IMR-90 (cell line): ENCODE measurements around the gene APOB. TPM values are rescaled to one million over a fixed set of nuclear protein-coding genes. Genes with fewer than 3 reads are reported as not detected.

Experiments used
- ATAC-seq: fragments of 200-7000 bp; cut with Tn5 transposase; 2 replicates; pipeline ENCODE4 v1.9.1; 2020; ENCODE audit warnings: low read depth, mild to moderate bottlenecking, moderate library complexity
- BruUV-seq: library from RNA; stranded (reverse); fragments of 400-500 nt; replicated peaks from 2 replicates; lab custom pipeline; 2021; lab: Mats Ljungman, UMichigan
- CTCF ChIA-PET: fragments of 300-600 bp; formaldehyde crosslinking; extraction: SDS; loops from one replicate; lab custom pipeline; 2021; ENCODE audit warnings: antibody characterized with exemption; lab: Yijun Ruan, JAX
- POLR2A ChIA-PET: fragments of 300-600 bp; sonication (Branson Sonifier 250); formaldehyde crosslinking; loops from one replicate; lab custom pipeline; 2022; ENCODE audit warnings: antibody characterized with exemption; ENCODE audit not compliant: unreplicated experiment; lab: Charles Lee
- DNase-seq: peaks from one replicate; pipeline ENCODE4 v3.0.0; 2013
- H2AFZ ChIP-seq: replicated peaks from 2 replicates; pipeline ENCODE3; 2013; ENCODE audit warnings: low read length, mild to moderate bottlenecking; ENCODE audit not compliant: poor library complexity
- H2AK5ac ChIP-seq: 2 replicates; pipeline ENCODE4 v1.6.1; 2013; ENCODE audit warnings: low read depth, low read length, inconsistent platforms
- H2AK9ac ChIP-seq: replicated peaks from 2 replicates; pipeline ENCODE3; 2013; ENCODE audit warnings: mild to moderate bottlenecking, low read depth, low read length, moderate library complexity; ENCODE audit not compliant: poor library complexity
- H2BK120ac ChIP-seq: 2 replicates; pipeline ENCODE4 v1.6.1; 2013; ENCODE audit warnings: low read depth, low read length, inconsistent platforms
- H2BK15ac ChIP-seq: 3 replicates; pipeline ENCODE4 v1.6.1; 2013; ENCODE audit warnings: low read depth, low read length, inconsistent platforms
- H2BK20ac ChIP-seq: 2 replicates; pipeline ENCODE4 v1.6.1; 2013; ENCODE audit warnings: low read depth, mild to moderate bottlenecking, inconsistent platforms, low read length, moderate library complexity
- H2BK5ac ChIP-seq: 2 replicates; pipeline ENCODE4 v1.6.1; 2013; ENCODE audit warnings: mild to moderate bottlenecking, low read depth, low read length, inconsistent platforms; ENCODE audit not compliant: poor library complexity, severe bottlenecking
- H3K14ac ChIP-seq: replicated peaks from 2 replicates; pipeline ENCODE4 v1.6.1; 2013; ENCODE audit warnings: low read depth, low read length, inconsistent platforms
- H3K18ac ChIP-seq: 2 replicates; pipeline ENCODE4 v1.6.1; 2013; ENCODE audit warnings: low read depth, low read length, control low read depth
- H3K23ac ChIP-seq: 2 replicates; pipeline ENCODE4 v1.6.1; 2013; ENCODE audit warnings: low read depth, low read length, inconsistent platforms
- H3K27ac ChIP-seq: 2 replicates; pipeline ENCODE4 v1.5.1; 2013; ENCODE audit warnings: mild to moderate bottlenecking, control low read depth, low read length; ENCODE audit not compliant: insufficient read depth
- H3K27me3 ChIP-seq: 2 replicates; pipeline ENCODE4 v1.6.1; 2013; ENCODE audit warnings: low read length; ENCODE audit not compliant: control insufficient read depth, insufficient read depth
- H3K36me3 ChIP-seq: 2 replicates; pipeline ENCODE4 v1.6.1; 2013; ENCODE audit warnings: low read length, mixed read lengths; ENCODE audit not compliant: control insufficient read depth, insufficient read depth
- H3K4ac ChIP-seq: 2 replicates; pipeline ENCODE4 v1.6.1; 2013; ENCODE audit warnings: low read depth, low read length, inconsistent platforms
- H3K4me1 ChIP-seq: 2 replicates; pipeline ENCODE4 v1.6.1; 2013; ENCODE audit warnings: low read length, mixed read lengths; ENCODE audit not compliant: control insufficient read depth, insufficient read depth
- H3K4me2 ChIP-seq: 2 replicates; pipeline ENCODE4 v1.6.1; 2013; ENCODE audit warnings: low read depth, mild to moderate bottlenecking, control low read depth, low read length, moderate library complexity
- H3K4me3 ChIP-seq: 2 replicates; pipeline ENCODE4 v1.5.1; 2013; ENCODE audit warnings: low read depth, mild to moderate bottlenecking, control low read depth, low read length, moderate library complexity; ENCODE audit not compliant: insufficient read depth
- H3K56ac ChIP-seq: 2 replicates; pipeline ENCODE4 v1.6.1; 2013; ENCODE audit warnings: low read length, inconsistent platforms; ENCODE audit not compliant: insufficient read depth; ENCODE audit errors: extremely low read depth
- H3K79me1 ChIP-seq, 2 experiments: 2 replicates each; pipeline ENCODE4 v1.6.1; 2013; ENCODE audit warnings: low read length in 2 of 2, inconsistent platforms in 1 of 2, low read depth in 1 of 2
- H3K9ac ChIP-seq: 2 replicates; pipeline ENCODE4 v1.6.1; 2013; ENCODE audit warnings: low read depth, low read length, control low read depth
- H3K9me1 ChIP-seq: 2 replicates; pipeline ENCODE4 v1.6.1; 2013; ENCODE audit warnings: low read length, inconsistent platforms; ENCODE audit not compliant: insufficient read depth
- H3K9me3 ChIP-seq: 2 replicates; pipeline ENCODE4 v1.6.1; 2013; ENCODE audit warnings: low read length; ENCODE audit not compliant: control insufficient read depth, insufficient read depth
- H4K20me1 ChIP-seq: 2 replicates; pipeline ENCODE4 v1.6.1; 2013; ENCODE audit warnings: low read length, inconsistent platforms; ENCODE audit not compliant: insufficient read depth
- H4K5ac ChIP-seq: 2 replicates; pipeline ENCODE4 v1.6.1; 2013; ENCODE audit warnings: mild to moderate bottlenecking, low read depth, low read length, control low read depth
- H4K8ac ChIP-seq, 2 experiments: 2 replicates each; pipeline ENCODE4 v1.6.1; 2013; ENCODE audit warnings: low read depth in 2 of 2, low read length in 2 of 2, control low read depth in 1 of 2, inconsistent platforms in 1 of 2
- H4K91ac ChIP-seq: 2 replicates; pipeline ENCODE4 v1.6.1; 2013; ENCODE audit warnings: low read depth, low read length, inconsistent platforms; ENCODE audit not compliant: insufficient read depth
- BHLHE40 ChIP-seq: fragments of 150-350 bp; IDR thresholded peaks from 2 replicates; pipeline ENCODE4 v1.6.1; 2016; ENCODE audit warnings: mild to moderate bottlenecking, low read depth, low read length
- CEBPB ChIP-seq: IDR thresholded peaks from 2 replicates; pipeline ENCODE4 v1.6.1; 2012; ENCODE audit warnings: low read depth, low read length, improper control_type of control experiment
- CHD1 ChIP-seq: IDR thresholded peaks from 2 replicates; pipeline ENCODE4 v1.6.1; 2012; ENCODE audit warnings: low read depth, low read length, improper control_type of control experiment
- FOS ChIP-seq: fragments of 150-350 bp; IDR thresholded peaks from 2 replicates; pipeline ENCODE4 v1.6.1; 2016; ENCODE audit warnings: low read depth, low read length
- MAFK ChIP-seq: IDR thresholded peaks from 2 replicates; pipeline ENCODE4 v1.6.1; 2012; ENCODE audit warnings: low read depth, low read length, improper control_type of control experiment
- MAZ ChIP-seq: IDR thresholded peaks from 2 replicates; pipeline ENCODE4 v1.6.1; 2012; ENCODE audit warnings: low read depth, mild to moderate bottlenecking, low read length, improper control_type of control experiment, moderate library complexity, borderline replicate concordance
- MXI1 ChIP-seq: IDR thresholded peaks from 2 replicates; pipeline ENCODE4 v1.6.1; 2012; ENCODE audit warnings: low read depth, mild to moderate bottlenecking, low read length, moderate library complexity, borderline replicate concordance
- NFE2L2 ChIP-seq: fragments of 150-350 bp; IDR thresholded peaks from 2 replicates; pipeline ENCODE4 v1.6.1; 2016; ENCODE audit warnings: low read depth, mild to moderate bottlenecking, low read length
- POLR2A ChIP-seq: IDR thresholded peaks from 2 replicates; pipeline ENCODE4 v1.6.1; 2012; ENCODE audit warnings: mild to moderate bottlenecking, low read depth, low read length
- RAD21 ChIP-seq: IDR thresholded peaks from 2 replicates; pipeline ENCODE4 v1.6.1; 2012; ENCODE audit warnings: low read length, improper control_type of control experiment
- RCOR1 ChIP-seq: IDR thresholded peaks from 2 replicates; pipeline ENCODE4 v1.6.1; 2012; ENCODE audit warnings: mild to moderate bottlenecking, low read length, improper control_type of control experiment; ENCODE audit not compliant: insufficient replicate concordance
- RFX5 ChIP-seq: IDR thresholded peaks from 2 replicates; pipeline ENCODE4 v1.8.0; 2012; ENCODE audit warnings: low read depth, mild to moderate bottlenecking, low read length, moderate library complexity
- SMC3 ChIP-seq: fragments of 150-350 bp; IDR thresholded peaks from 2 replicates; pipeline ENCODE4 v1.6.1; 2016; ENCODE audit warnings: low read depth, mild to moderate bottlenecking, antibody characterized with exemption, low read length, moderate library complexity
- WGBS, 2 experiments: methylation state at CpG; one replicate each; pipeline versions ENCODE4 v1.1.5 to v1.1.7; 2013; ENCODE audit warnings: missing lambda C conversion rate in 2 of 2; ENCODE audit not compliant: insufficient read length in 1 of 2; ENCODE audit errors: extremely low coverage in 2 of 2; 5-methylcytosine and 5-hydroxymethylcytosine counted together
- dilution Hi-C: fragments of 300-500 bp; cut with HindIII; formaldehyde crosslinking; loops from one replicate; pipeline ENCODE4 v1.14.3; 2018; ENCODE audit warnings: low sequenced_read_pairs; ENCODE audit not compliant: unreplicated experiment
- in situ Hi-C: fragments of 300-500 bp; cut with MboI; formaldehyde crosslinking; loops from 3 replicates; pipeline ENCODE4 v1.14.3; 2019; ENCODE audit warnings: low sequenced_read_pairs, inconsistent platforms, mixed read lengths
- intact Hi-C: fragments of 100-400 bp; cut with micrococcal nuclease; formaldehyde crosslinking; loops from 2 replicates; pipeline ENCODE4 v1.10.0; 2022
- polyA plus RNA-seq, 3 experiments: library from polyadenylated mRNA; depleted of rRNA; stranded (reverse); fragments of >200 nt; gene quantifications; 2 replicates each; pipeline ENCODE4 v1.2.3, GENCODE V29; 2012; ENCODE audit warnings: low replicate concordance in 1 of 3
- total RNA-seq: library from RNA; depleted of rRNA; stranded (reverse); fragments of >200 nt; gene quantifications from 2 replicates; pipeline ENCODE4 v1.2.3, GENCODE V29; 2012
- TF ChIP-seq, protein P1 (sequence below): fragments of 150-350 bp; IDR thresholded peaks from 2 replicates; pipeline ENCODE4 v1.6.1; 2017; ENCODE audit warnings: mild to moderate bottlenecking, antibody characterized with exemption, low read length, low read depth
- TF ChIP-seq, protein P2 (sequence below): fragments of 150-350 bp; IDR thresholded peaks from 2 replicates; pipeline ENCODE4 v1.6.1; 2016; ENCODE audit warnings: low read depth, mild to moderate bottlenecking, low read length, moderate library complexity, borderline replicate concordance
- TF ChIP-seq, protein P3 (sequence below): conservative IDR thresholded peaks from 2 replicates; pipeline ENCODE4 v1.5.1; 2012; ENCODE audit warnings: mild to moderate bottlenecking, low read depth, low read length, improper control_type of control experiment

Gene APOB
- total and polyA plus RNA-seq, 2 of the 4 experiments (the other 2 are of a cell fraction), result under 0.01 TPM; not detected in 1

DNA sequence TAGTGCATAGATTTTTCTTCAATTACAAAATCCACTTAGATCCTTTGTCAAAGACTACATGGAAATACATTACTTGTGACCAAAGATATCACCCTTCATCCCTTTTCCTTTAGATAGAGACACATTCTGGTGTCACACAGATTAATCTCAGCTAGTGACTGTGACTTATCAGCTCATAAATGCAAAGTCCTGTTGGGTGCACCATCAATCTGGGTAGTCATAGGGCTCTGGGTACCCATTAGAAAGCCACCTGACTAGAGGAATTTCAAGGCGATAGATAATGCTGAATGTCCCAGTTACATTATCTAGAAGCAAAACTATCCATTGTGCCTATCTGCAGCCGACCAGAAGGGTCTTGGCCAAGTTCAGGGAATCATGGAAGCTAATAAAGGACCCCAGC, 2.6 kb upstream of the APOB start:
- Histone ChIP-seq H2BK5ac (no peak overlapping the region), H2AFZ (no peak overlapping the region), H2BK15ac (no peak overlapping the region), H3K56ac (no peak overlapping the region), H3K18ac (no peak overlapping the region), H3K27me3 (no peaks in the 10 kb centered on the region; the same call in 1 of the 2 replicates), H2BK20ac (no peak overlapping the region), H2BK120ac (no peak overlapping the region), H3K9me3 (no peaks in the 10 kb centered on the region), H3K14ac (no peak overlapping the region), H3K27ac (no peak overlapping the region), H4K91ac (no peak overlapping the region), H4K20me1 (no peaks in the 10 kb centered on the region), H3K4me3 (no peak overlapping the region), H3K4me2 (no peak overlapping the region), H4K5ac (no peak overlapping the region), H3K36me3 (no peaks in the 10 kb centered on the region), H2AK5ac (no peak overlapping the region), H3K4me1 (no peaks in the 10 kb centered on the region), H3K9ac (no peak overlapping the region), H2AK9ac (no peak overlapping the region), H3K4ac (no peak overlapping the region), H4K8ac (no peak overlapping the region), H3K9me1 (no peaks in the 10 kb centered on the region), H3K79me1 (no peaks in the 10 kb centered on the region), H3K23ac (no peak overlapping the region)
- dilution Hi-C loops (no loop called here), intact Hi-C loops (loop anchor here (10.0 kb wide), 1 partner anchor 268 kb away; no protein-coding TSS in a partner anchor), in situ Hi-C loops (no loop called here)
- ChIA-PET POLR2A (no interaction called here), CTCF (no interaction called here)
- WGBS, 2 experiments, result no CpG with 5 or more reads among the region's 2 CpGs
- TF ChIP-seq RCOR1 (no peak), NFE2L2 (no peak), MAZ (no peak), CHD1 (no peak), MXI1 (no peak), SMC3 (no peak), FOS (no peak), POLR2A (no peak), BHLHE40 (no peak), RFX5 (no peak), CEBPB (no peak), MAFK (no peak), RAD21 (no peak)
- TF ChIP-seq, protein P1, sequence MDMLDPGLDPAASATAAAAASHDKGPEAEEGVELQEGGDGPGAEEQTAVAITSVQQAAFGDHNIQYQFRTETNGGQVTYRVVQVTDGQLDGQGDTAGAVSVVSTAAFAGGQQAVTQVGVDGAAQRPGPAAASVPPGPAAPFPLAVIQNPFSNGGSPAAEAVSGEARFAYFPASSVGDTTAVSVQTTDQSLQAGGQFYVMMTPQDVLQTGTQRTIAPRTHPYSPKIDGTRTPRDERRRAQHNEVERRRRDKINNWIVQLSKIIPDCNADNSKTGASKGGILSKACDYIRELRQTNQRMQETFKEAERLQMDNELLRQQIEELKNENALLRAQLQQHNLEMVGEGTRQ, result no peak
- TF ChIP-seq, protein P2, sequence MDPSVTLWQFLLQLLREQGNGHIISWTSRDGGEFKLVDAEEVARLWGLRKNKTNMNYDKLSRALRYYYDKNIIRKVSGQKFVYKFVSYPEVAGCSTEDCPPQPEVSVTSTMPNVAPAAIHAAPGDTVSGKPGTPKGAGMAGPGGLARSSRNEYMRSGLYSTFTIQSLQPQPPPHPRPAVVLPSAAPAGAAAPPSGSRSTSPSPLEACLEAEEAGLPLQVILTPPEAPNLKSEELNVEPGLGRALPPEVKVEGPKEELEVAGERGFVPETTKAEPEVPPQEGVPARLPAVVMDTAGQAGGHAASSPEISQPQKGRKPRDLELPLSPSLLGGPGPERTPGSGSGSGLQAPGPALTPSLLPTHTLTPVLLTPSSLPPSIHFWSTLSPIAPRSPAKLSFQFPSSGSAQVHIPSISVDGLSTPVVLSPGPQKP, result no peak
- TF ChIP-seq, protein P3, sequence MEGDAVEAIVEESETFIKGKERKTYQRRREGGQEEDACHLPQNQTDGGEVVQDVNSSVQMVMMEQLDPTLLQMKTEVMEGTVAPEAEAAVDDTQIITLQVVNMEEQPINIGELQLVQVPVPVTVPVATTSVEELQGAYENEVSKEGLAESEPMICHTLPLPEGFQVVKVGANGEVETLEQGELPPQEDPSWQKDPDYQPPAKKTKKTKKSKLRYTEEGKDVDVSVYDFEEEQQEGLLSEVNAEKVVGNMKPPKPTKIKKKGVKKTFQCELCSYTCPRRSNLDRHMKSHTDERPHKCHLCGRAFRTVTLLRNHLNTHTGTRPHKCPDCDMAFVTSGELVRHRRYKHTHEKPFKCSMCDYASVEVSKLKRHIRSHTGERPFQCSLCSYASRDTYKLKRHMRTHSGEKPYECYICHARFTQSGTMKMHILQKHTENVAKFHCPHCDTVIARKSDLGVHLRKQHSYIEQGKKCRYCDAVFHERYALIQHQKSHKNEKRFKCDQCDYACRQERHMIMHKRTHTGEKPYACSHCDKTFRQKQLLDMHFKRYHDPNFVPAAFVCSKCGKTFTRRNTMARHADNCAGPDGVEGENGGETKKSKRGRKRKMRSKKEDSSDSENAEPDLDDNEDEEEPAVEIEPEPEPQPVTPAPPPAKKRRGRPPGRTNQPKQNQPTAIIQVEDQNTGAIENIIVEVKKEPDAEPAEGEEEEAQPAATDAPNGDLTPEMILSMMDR, result no peak
- ATAC-seq, result no peak
- DNase-seq, result no peak
- BruUV-seq, result no TSS peak
